ENCODE measurements around the gene PTTG1IP.
"Not testable (repeated sequence)": the region's sequence is repeated elsewhere in the genome, so short reads cannot be mapped to it uniquely, and the experiment has no call there.

The PTTG1IP gene, protein sequence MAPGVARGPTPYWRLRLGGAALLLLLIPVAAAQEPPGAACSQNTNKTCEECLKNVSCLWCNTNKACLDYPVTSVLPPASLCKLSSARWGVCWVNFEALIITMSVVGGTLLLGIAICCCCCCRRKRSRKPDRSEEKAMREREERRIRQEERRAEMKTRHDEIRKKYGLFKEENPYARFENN

GRCh38 chr21:44873356-44874239 is at the start of gene PTTG1IP:
TSS of gene PTTG1IP (minus strand) at chr21:44873690. CDS start at chr21:44873616, 74 bp downstream.
- DNase-seq, result peak; percentile 100

- DNase-seq, result no peak
Observed at GRCh38 chr21:44921928-44922327, 48.4 kb upstream of the PTTG1IP start.

DNA sequence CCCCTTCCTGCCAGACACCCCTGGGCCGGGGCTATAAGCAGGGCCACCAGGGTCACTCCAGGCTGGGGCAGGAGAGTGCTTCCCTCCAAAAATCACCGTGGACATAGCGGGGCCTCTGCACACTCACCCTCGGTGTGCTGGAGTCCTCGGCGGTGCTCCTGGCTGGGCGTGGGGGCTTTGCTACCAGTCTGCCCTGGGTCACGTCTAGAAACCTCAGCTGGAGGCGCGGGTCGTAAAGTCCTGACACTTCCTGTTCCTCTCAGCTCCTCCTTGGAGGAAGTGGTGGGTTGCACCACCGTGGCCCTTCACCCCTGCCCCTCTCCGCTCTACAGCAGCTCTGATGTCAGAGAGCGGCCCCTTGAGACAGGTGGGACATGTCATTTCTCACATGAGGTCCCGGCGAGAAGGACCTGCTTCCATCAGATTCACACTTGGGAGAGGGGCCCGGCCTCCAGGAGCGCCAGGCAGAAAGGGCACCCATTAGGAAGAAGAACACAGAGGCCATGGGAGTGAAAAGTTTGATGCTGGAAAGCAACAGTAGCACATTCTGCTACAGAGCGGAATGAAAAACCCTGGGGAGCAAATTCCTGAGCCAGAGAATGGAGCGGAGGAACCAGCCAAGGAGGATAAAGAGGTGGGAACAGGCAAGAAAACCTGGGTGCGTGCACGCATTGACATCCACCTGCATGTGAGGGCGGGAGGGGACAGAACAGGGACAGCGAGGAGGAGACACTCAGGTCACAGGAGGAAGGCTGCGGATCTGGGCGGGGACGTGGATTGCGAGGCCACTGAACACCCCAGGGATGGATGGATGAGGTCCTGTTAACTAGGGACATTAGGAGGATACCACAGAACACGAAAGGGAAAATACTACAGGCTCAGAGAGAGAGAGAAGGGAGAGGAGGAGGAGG is 47.5 kb upstream of the PTTG1IP start, which contains the start of gene ITGB2:
ITGB2 (minus strand) TSS at position 206 of the 911 bp plus-strand sequence. CDS start 10,117 bp downstream, outside the sequence.
- DNase-seq, result no peak

DNA sequence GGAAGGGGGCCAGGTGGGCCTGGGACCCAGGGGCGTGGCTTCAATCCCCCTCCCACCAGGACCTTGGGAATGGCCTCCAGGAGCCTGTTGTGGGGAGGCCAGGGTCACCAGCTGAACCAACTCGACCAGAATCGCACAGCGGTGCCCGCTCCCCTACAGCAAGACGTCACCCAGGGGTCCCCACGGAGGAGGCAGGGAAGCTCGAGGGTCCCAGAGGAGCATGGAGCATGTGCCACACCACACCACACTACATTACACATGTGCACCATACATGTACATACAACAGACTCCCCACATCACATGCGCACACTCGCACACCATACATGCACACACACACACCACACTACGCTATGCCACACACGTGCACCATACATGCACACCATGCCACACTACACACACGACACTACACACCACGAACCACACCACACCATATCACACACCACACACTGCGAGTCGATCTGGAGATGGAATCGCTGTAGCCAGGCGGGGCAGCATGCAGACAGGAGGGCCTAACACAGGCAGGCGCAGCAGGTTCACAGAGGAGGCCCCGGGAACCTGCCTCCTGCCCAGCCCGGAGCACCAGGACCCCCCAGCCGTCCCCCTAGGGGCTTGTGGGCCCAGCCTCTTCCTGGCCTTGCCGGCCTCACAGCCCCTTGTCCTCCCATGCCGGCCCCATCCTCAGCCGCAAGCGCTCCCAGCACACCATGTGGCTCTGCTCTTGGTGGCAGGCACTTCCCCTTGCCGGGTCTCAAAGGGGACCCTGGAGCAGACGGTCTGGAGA is 46.6 kb upstream of the PTTG1IP start:
- no peak for DNase-seq

- DNase-seq, result no peak
Observed at GRCh38 chr21:44919111-44919912, 45.8 kb upstream of the PTTG1IP start.

DNA sequence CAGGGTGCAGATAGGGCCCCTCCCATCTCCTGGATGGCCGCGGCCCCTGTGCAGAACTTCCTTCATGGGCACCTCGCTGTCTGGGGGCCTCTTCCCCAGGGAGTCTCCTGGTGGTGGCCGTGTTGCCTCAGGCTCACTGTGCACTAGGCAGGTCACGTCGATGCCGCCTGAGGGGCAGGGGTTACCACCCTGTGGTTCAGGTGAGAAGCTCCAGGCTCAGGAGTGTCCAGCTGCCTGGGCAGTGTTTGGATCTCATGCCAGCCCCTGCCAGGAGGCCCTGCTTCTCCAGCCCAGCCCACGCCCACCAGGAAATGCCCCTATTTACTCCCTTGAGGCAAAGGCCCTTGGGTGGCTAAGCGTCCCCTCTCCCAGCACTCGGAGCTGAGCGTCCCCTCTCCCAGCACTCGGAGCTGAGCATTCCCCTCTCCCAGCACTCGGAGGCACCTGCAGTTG is 45.1 kb upstream of the PTTG1IP start:
- no peak for DNase-seq

GRCh38 chr21:44918107-44918470 is 44.6 kb upstream of the PTTG1IP start:
- no peak for DNase-seq

DNA sequence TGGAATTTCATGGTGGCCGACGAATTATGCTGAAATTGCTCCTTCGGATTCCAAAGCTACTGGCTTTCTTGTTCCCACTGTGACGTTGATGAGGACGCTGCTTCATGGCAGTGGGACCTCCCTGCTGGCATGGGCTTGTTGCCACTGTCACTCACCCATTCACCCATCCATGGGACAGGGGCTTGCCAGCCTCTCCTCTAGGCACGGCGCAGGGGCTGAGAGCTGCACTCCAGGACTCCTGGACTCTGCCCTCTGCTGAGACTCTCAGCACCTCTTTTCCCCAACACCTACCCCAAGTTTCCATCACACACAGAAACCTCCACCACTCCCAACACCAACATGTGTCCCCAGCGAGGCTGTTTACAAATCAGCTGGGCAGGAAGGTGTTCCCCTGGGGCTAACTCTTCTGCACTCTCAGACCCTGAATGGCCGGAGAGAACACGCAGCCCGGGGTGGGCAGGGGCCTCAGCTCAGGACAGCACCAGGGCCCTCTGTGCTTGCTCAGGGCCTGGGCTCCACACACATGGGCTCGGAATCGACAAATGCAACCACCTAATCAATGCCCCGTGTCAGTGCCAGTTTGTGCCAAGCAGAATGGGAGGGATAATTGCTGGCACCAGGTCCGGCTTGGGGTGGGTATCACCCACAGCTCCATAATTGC is 44.1 kb upstream of the PTTG1IP start:
- no peak for DNase-seq

GRCh38 chr21:44916965-44917364 is 43.5 kb upstream of the PTTG1IP start:
- no peak for DNase-seq

DNA sequence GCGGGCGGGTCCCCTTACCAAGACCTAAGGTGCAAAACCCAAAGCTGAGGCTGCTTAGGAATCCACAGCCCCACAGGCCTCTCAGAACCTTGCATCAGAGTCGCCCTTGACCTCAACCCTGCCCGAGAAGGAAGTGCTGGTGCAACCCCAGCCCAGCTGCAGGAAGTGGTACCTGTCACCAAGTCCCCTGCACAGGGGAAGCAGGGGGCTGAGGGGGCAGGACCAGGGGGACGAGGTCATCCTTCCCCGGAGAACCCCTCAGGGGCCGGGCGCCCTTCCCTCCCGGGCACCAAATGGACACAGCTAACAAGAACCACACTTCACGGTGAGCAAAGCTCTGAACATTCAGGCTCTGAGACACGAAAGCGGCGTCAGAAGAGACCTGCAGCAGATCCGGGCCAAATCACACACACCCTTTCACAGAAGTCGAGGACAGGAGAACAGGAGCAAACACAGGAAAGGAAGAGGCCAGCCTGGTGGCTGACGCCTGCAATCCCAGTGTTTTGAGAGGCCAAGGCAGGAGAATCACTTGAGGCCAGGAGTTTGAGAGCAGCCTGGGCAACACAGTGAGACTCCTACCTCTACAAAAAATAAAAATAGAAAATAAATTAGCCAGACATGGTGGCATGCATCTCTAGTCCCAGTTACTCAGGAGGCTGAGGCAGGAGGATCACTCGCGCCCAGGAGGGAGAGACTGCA is 40.8 kb upstream of the PTTG1IP start:
- DNase-seq, result no peak

- no peak for DNase-seq
Observed at GRCh38 chr21:44913425-44914175, 40.1 kb upstream of the PTTG1IP start.

GRCh38 chr21:44912506-44913412 is 39.3 kb upstream of the PTTG1IP start:
- not testable (repeated sequence) for DNase-seq

DNA sequence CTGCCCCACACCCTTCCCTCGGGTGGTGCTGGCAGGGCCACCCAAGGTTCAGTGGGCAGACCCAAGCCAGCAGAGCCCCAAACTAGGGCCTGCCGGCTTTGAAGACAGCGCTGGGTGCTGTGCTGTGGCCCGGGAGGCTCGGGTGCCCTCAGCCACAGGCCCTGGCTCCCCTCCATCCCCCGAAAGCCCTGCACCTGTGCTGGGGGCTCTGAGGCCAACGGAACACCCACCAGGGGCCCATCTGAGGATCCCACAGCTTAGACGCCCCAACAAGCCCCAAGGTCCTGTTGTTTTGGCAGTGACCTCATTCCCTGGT is 38.6 kb upstream of the PTTG1IP start:
- no peak for DNase-seq

GRCh38 chr21:44911384-44912157 is 38.1 kb upstream of the PTTG1IP start:
- DNase-seq, result peak; percentile 95

DNA sequence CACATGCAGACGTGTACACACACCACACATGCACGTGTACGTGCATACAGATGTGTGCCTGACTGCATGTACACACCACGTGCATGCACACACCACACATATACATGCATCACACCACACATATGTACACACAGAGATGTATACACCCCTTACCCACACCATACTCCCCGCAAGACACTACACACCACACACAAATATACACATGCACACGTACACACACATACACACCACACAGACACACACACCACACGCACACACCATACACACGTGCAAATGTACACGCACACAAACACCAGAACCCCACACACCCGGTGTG is 37.5 kb upstream of the PTTG1IP start:
- DNase-seq, result no peak

DNA sequence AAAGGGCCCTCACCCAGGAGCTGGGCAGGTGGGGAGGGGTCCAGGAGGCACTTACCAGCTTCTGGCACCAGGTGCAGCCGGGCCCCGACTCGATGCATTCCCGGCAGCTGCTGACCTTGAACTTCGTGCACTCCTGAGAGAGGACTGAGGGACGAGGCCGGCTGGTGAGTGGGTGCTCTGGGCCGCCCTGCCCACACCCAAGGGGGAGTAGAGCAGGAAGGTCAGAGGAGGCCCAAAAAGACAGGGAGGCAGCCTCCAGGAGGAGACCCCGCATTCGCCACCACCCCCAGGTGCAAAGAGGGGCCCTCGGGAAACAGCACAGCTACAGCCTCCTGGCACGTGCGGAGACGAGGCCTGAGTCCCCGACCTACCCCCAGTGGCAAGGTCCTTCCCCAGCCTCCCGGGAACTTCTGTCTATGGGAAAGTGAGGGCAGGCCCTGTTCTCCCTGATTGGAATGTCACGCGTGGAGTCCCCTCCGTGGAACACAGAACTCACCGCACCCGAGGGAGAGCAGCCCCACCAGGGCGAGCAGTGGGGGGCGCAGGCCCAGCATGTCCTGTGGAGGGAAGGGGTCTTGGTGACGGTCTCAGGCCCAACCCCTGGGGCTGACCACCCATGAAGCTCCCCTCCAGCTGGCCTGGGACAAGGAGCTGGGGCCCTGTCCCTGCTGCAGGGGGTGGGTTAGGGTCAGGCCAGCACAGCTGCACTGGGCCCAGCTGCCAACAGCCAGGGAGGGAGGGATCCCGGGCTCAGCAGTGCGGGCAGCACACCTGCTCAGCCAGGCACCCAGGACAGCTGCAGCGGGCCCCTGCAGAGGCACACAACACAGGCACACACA is 37.0 kb upstream of the PTTG1IP start:
- DNase-seq, result peak; percentile 55

DNA sequence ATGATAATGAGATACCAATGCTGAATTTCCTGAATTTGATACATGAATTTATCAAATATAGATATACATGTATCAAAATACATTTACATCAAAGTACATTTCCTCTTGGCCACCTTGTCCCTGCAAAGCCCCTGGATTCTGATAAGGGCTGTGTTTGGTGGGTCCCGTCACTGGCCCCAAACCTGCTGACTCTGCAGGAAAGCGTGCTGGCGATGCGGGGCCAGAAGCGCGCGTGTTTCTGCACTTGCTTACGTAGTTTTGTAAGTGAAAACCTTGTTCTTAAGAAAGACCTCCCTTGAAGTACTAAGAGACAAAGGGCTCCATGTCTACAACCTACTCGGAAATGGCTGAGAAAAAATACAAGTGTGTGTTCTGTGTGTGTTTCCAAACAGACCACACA is 36.2 kb upstream of the PTTG1IP start:
- DNase-seq, result no peak

All from NCI-H69 (cell line).